KMS-11 (cell line): ENCODE results near the gene UNKL.

Source experiments
- H2AFZ ChIP-seq: fragments of 200-600 bp; sonication (generic); 2 replicates; pipeline ENCODE4 v1.6.1; 2016; ENCODE audit warnings: antibody characterized with exemption, mixed run types, low read depth
- H3K27ac ChIP-seq: fragments of 200-600 bp; sonication (generic); 2 replicates; pipeline ENCODE4 v1.6.1; 2016; ENCODE audit warnings: mild to moderate bottlenecking, mixed run types
- H3K27me3 ChIP-seq: fragments of 200-600 bp; sonication (generic); 2 replicates; pipeline ENCODE4 v1.6.1; 2017; ENCODE audit warnings: mild to moderate bottlenecking, low read depth, mixed run types, moderate library complexity; ENCODE audit not compliant: insufficient read depth
- H3K36me3 ChIP-seq: fragments of 200-600 bp; sonication (generic); 2 replicates; pipeline ENCODE4 v1.6.1; 2017; ENCODE audit warnings: mild to moderate bottlenecking, mixed run types; ENCODE audit not compliant: insufficient read depth
- H3K4me1 ChIP-seq: fragments of 200-600 bp; sonication (generic); 2 replicates; pipeline ENCODE4 v1.6.1; 2016; ENCODE audit warnings: mild to moderate bottlenecking, low read depth, mixed run types; ENCODE audit not compliant: poor library complexity, severe bottlenecking
- H3K4me2 ChIP-seq: fragments of 200-600 bp; sonication (generic); 2 replicates; pipeline ENCODE4 v1.7.0; 2016; ENCODE audit warnings: mild to moderate bottlenecking, mixed run types
- H3K4me3 ChIP-seq: fragments of 200-600 bp; sonication (generic); IDR thresholded peaks from 2 replicates; pipeline ENCODE4 v1.6.1; 2017; ENCODE audit warnings: low read depth, low read length, mixed read lengths; ENCODE audit not compliant: insufficient read depth
- H3K79me2 ChIP-seq: fragments of 200-600 bp; sonication (generic); 2 replicates; pipeline ENCODE4 v1.6.1; 2016; ENCODE audit warnings: low read depth, mixed run types; ENCODE audit not compliant: insufficient read depth
- H3K9ac ChIP-seq: fragments of 200-600 bp; sonication (generic); 2 replicates; pipeline ENCODE4 v1.6.1; 2016; ENCODE audit warnings: mild to moderate bottlenecking, mixed run types
- H4K20me1 ChIP-seq: fragments of 200-600 bp; sonication (generic); 2 replicates; pipeline ENCODE4 v1.6.1; 2016; ENCODE audit warnings: mild to moderate bottlenecking, mixed run types; ENCODE audit not compliant: insufficient read depth
- TF ChIP-seq, protein P1 (sequence below): fragments of 200-600 bp; sonication (generic); conservative IDR thresholded peaks from 2 replicates; pipeline ENCODE4 v1.6.1; 2017; ENCODE audit warnings: low read depth, mild to moderate bottlenecking, antibody characterized with exemption, low read length, moderate library complexity, mixed read lengths

The UNKL gene

DNA sequence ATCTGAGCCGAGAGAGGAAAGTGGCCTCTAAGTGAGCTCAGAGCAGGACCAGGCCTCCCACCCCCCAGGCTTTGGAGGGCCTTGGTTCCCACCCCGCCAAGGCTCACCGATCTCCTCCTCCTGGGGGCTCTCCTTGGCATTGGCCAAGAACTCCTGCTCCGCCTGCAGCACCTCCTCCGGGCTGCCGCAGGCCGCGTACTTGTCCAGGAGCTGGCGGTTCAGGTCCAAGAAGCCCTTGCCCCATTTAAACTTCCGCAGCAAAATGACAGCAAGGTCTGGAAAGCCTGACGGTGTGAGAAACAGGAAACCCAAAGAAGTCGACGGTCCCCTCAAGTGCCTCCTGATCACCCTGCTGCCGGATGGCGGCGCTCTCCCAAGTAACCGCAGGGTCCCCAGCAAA, 64.6 kb downstream of the UNKL start:
- TF ChIP-seq, protein P1, sequence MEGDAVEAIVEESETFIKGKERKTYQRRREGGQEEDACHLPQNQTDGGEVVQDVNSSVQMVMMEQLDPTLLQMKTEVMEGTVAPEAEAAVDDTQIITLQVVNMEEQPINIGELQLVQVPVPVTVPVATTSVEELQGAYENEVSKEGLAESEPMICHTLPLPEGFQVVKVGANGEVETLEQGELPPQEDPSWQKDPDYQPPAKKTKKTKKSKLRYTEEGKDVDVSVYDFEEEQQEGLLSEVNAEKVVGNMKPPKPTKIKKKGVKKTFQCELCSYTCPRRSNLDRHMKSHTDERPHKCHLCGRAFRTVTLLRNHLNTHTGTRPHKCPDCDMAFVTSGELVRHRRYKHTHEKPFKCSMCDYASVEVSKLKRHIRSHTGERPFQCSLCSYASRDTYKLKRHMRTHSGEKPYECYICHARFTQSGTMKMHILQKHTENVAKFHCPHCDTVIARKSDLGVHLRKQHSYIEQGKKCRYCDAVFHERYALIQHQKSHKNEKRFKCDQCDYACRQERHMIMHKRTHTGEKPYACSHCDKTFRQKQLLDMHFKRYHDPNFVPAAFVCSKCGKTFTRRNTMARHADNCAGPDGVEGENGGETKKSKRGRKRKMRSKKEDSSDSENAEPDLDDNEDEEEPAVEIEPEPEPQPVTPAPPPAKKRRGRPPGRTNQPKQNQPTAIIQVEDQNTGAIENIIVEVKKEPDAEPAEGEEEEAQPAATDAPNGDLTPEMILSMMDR, result no peak
- H4K20me1 ChIP-seq, result no peaks in the 10 kb centered on the region
- H3K4me1 ChIP-seq, result peaks cover 17% of the 10 kb centered on the region
- no peak overlapping the region for H2AFZ ChIP-seq
- H3K4me2 ChIP-seq, result peak overlapping the region; percentile 90; the same call in 1 of the 2 replicates
- peaks cover 25% of the 10 kb centered on the region; the same call in 1 of the 2 replicates for H3K79me2 ChIP-seq
- H3K4me3 ChIP-seq, result no peak overlapping the region
- no peak overlapping the region for H3K9ac ChIP-seq
- H3K27me3 ChIP-seq, result peaks cover 2% of the 10 kb centered on the region; the same call in 1 of the 2 replicates
- no peaks in the 10 kb centered on the region for H3K36me3 ChIP-seq
- H3K27ac ChIP-seq, result no peak overlapping the region

DNA sequence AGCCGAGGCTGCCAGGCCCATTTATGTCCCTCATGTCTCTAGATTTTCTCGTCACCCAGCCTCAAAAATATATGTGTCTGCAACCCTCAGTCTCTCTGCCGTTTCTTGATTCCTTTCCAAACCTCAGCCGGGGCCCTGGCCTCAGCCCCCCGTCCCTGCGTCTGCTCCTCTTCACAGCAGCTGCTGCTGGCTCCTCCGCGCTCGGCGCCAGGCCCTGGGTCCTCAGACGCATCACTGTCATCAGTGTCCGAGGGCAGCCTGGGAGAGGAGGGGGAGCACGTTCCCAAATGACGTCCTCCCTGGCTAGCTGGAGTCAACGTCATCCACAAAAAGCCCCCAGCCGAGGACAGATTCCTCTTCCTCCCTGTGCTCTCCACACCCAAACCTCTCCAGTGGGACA, 65.2 kb downstream of the UNKL start:
- no peaks in the 10 kb centered on the region for H4K20me1 ChIP-seq
- no peaks in the 10 kb centered on the region for H3K36me3 ChIP-seq
- no peak overlapping the region for H3K4me2 ChIP-seq
- H2AFZ ChIP-seq, result no peak overlapping the region
- H3K9ac ChIP-seq, result no peak overlapping the region
- H3K79me2 ChIP-seq, result peaks cover 25% of the 10 kb centered on the region; the same call in 1 of the 2 replicates
- TF ChIP-seq, protein P1, result no peak
- H3K27me3 ChIP-seq, result peaks cover 3% of the 10 kb centered on the region; the same call in 1 of the 2 replicates
- H3K4me1 ChIP-seq, result peaks cover 17% of the 10 kb centered on the region
- H3K27ac ChIP-seq, result no peak overlapping the region
- H3K4me3 ChIP-seq, result no peak overlapping the region

DNA sequence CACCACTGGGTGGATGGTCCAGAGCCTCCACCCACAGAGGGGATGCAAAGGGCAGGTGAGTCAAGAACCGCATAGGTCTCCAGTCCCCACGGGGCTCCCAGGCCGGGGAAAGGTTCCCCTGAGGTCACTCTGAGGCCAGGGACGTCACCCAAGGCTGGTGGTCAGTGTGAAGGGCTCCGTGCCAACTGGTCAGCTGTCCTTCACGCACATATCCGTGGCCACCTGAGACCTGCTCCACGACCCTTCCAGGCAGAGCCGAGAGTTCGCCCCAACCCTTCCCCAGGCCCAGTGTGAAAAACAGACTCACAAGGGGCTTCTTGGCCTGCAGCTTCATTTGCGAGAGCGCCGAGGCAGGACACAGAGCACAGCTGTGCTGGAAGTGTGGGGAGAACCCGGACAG, 65.6 kb downstream of the UNKL start:
- Histone ChIP-seq H4K20me1 (no peaks in the 10 kb centered on the region), H3K4me3 (no peak overlapping the region), H3K27me3 (peaks cover 7% of the 10 kb centered on the region; the same call in 1 of the 2 replicates), H3K9ac (no peak overlapping the region), H3K4me2 (no peak overlapping the region), H3K4me1 (peaks cover 17% of the 10 kb centered on the region), H3K36me3 (no peaks in the 10 kb centered on the region), H2AFZ (no peak overlapping the region), H3K27ac (no peak overlapping the region), H3K79me2 (peaks cover 21% of the 10 kb centered on the region; the same call in 1 of the 2 replicates)
- TF ChIP-seq, protein P1, result no peak

DNA sequence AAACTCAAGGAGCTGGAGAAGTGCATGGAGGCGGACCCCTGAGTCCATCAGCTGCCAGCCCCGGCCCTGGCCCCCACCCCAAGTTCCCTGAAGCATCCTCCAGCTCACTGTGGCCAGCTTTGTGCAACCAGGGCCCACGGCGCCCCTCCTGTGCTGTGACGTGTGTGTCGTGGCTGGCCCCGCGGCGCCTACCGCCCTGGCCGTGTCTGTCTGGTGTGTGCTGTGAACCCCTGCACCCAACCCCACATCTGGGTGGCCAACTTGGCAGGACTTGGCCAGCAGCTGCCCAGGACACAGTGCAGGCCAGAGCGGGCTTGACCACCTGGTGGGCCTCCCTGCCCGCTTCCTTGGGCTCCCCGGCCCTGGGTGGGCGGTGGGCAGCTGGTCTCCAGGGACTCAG, 66.1 kb downstream of the UNKL start:
- no peak overlapping the region for H3K4me3 ChIP-seq
- H3K36me3 ChIP-seq, result no peaks in the 10 kb centered on the region
- H2AFZ ChIP-seq, result no peak overlapping the region
- peaks cover 22% of the 10 kb centered on the region for H3K4me1 ChIP-seq
- H3K27me3 ChIP-seq, result peaks cover 7% of the 10 kb centered on the region; the same call in 1 of the 2 replicates
- no peaks in the 10 kb centered on the region for H4K20me1 ChIP-seq
- peaks cover 16% of the 10 kb centered on the region; the same call in 1 of the 2 replicates for H3K79me2 ChIP-seq
- H3K9ac ChIP-seq, result no peak overlapping the region
- H3K27ac ChIP-seq, result no peak overlapping the region
- no peak overlapping the region for H3K4me2 ChIP-seq
- TF ChIP-seq, protein P1, result no peak
